Esophagus squamous epithelium (tissue), 5 donors: ENCODE data around the gene C1QTNF1. TPM values are rescaled to one million over a fixed set of nuclear protein-coding genes. Genes with fewer than 3 reads are reported as not detected.

ENCODE experiments used
- DNase-seq: peaks from one replicate; lab custom pipeline; 2025; lab: John Stamatoyannopoulos, UW
- H3K27ac ChIP-seq, 4 donors: fragments of 200-600 bp; sonication (generic); one replicate each; pipeline ENCODE4 v1.5.1; 2016 to 2019; ENCODE audit warnings: mild to moderate bottlenecking in 1 of 4
- H3K27me3 ChIP-seq, 4 donors: fragments of 200-600 bp; sonication (generic); 1 replicate in 3 of 4; 2 replicates in 1 of 4; pipeline versions ENCODE4 v1.5.1 to v1.6.0; 2017 to 2021; ENCODE audit warnings: antibody characterized with exemption in 1 of 4
- H3K36me3 ChIP-seq, 3 donors: fragments of 200-600 bp; sonication (generic); one replicate each; pipeline ENCODE4 v1.5.1; 2016 to 2019
- H3K4me1 ChIP-seq, 3 donors: fragments of 200-600 bp; sonication (generic); one replicate each; pipeline ENCODE4 v1.5.1; 2017 to 2019
- H3K4me3 ChIP-seq, 4 donors: fragments of 200-600 bp; sonication (generic); 1 replicate in 3 of 4; 2 replicates in 1 of 4; pipeline ENCODE4 v1.5.1; 2016 to 2019; ENCODE audit warnings: mild to moderate bottlenecking in 2 of 4, moderate library complexity in 1 of 4
- H3K9me3 ChIP-seq, 3 donors: fragments of 200-600 bp; sonication (generic); one replicate each; pipeline ENCODE4 v1.5.1; 2016 to 2019
- CTCF ChIP-seq, 6 experiments: fragments of 450-650 bp in 4 of 6; fragments of 200-600 bp in 2 of 6; sonication (generic) in 2 of 6; IDR thresholded peaks; one replicate each; pipeline ENCODE4 v1.5.1; 2016 to 2019; ENCODE audit warnings: antibody characterized with exemption in 6 of 6, mild to moderate bottlenecking in 4 of 6, moderate library complexity in 4 of 6
- POLR2A ChIP-seq, 4 donors: fragments of 450-650 bp; IDR thresholded peaks; one replicate each; pipeline ENCODE4 v1.6.1; 2017; ENCODE audit warnings: antibody characterized with exemption in 4 of 4, mild to moderate bottlenecking in 4 of 4, moderate library complexity in 3 of 4
- WGBS, 2 donors: methylation state at CpG; one replicate each; pipeline ENCODE4 v1.1.5; 2018; 5-methylcytosine and 5-hydroxymethylcytosine counted together
- intact Hi-C: fragments of 100-400 bp; cut with DNase I; formaldehyde crosslinking; loops from one replicate; pipeline ENCODE4 v1.15.0; 2022
- total RNA-seq, 4 donors: library from RNA; depleted of rRNA; stranded (reverse); fragments of >200 nt; gene quantifications; one replicate each; pipeline ENCODE4 v1.1.0, GENCODE V29; 2016
- donor health status: DM: yes; HTN: yes; CAD: no.

The C1QTNF1 gene
- total RNA-seq, 4 donors from 2014 or later, result 2.7 to 20.4 (median 6.8) TPM

- DNase-seq, result no peak
- WGBS, 2 donors, result 89 to 95% methylated on average over 11 to 17 of the region's 17 CpGs
- Histone ChIP-seq H3K27ac (peak overlapping the region; percentile 29 to 67 (median 56)), H3K4me3 (no peak overlapping the region), H3K4me1 (peaks cover 14 to 39% (median 33%) of the 10 kb centered on the region in 3 donors), H3K27me3 (no peaks in the 10 kb centered on the region), H3K9me3 (no peaks in the 10 kb centered on the region), H3K36me3 (peaks cover 13 to 92% (median 20%) of the 10 kb centered on the region in 3 donors)
- no peak for TF ChIP-seq CTCF (IDR thresholded peaks at IDR 0.05)
- no peak for TF ChIP-seq POLR2A (IDR thresholded peaks at IDR 0.05)
- intact Hi-C loops, result no loop called here
Observed at GRCh38 chr17:78999056-78999768, 24.8 kb upstream of the C1QTNF1 start.

- TF ChIP-seq CTCF (IDR thresholded peaks at IDR 0.05), result no peak
- no peak for TF ChIP-seq POLR2A (IDR thresholded peaks at IDR 0.05)
- DNase-seq, result no peak
- Histone ChIP-seq H3K4me1 (peaks cover 14 to 40% (median 33%) of the 10 kb centered on the region in 3 donors), H3K4me3 (no peak overlapping the region), H3K27ac (no peak overlapping the region), H3K9me3 (no peaks in the 10 kb centered on the region), H3K27me3 (no peaks in the 10 kb centered on the region), H3K36me3 (peaks cover 10 to 85% (median 20%) of the 10 kb centered on the region in 3 donors)
- intact Hi-C loops, result no loop called here
- 94 to 98% methylated on average over 12 of the region's 12 CpGs for WGBS, 2 donors
Observed at GRCh38 chr17:78999947-79000395, 24.0 kb upstream of the C1QTNF1 start.

- peaks cover 19 to 44% (median 35%) of the 10 kb centered on the region in 3 donors for H3K4me1 ChIP-seq
- no peaks in the 10 kb centered on the region for H3K9me3 ChIP-seq
- TF ChIP-seq CTCF (IDR thresholded peaks at IDR 0.05), result no peak
- TF ChIP-seq POLR2A (IDR thresholded peaks at IDR 0.05), result no peak
- DNase-seq, result no peak
- intact Hi-C loops, result no loop called here
- peaks cover 10 to 78% (median 16%) of the 10 kb centered on the region in 3 donors for H3K36me3 ChIP-seq
- WGBS, 2 donors, result 93 to 94% methylated on average over 22 to 23 of the region's 25 CpGs
- no peak overlapping the region for H3K4me3 ChIP-seq
- H3K27me3 ChIP-seq, result no peaks in the 10 kb centered on the region
- H3K27ac ChIP-seq, result no peak overlapping the region
Observed at GRCh38 chr17:79000396-79001189, 23.4 kb upstream of the C1QTNF1 start.

- Histone ChIP-seq H3K27me3 (no peaks in the 10 kb centered on the region), H3K27ac (no peak overlapping the region), H3K9me3 (no peaks in the 10 kb centered on the region), H3K36me3 (peaks cover 9 to 70% (median 10%) of the 10 kb centered on the region in 3 donors), H3K4me1 (peaks cover 24 to 44% (median 34%) of the 10 kb centered on the region in 3 donors), H3K4me3 (no peak overlapping the region)
- 86 to 92% methylated on average over 13 to 16 of the region's 19 CpGs for WGBS, 2 donors
- intact Hi-C loops, result no loop called here
- DNase-seq, result no peak
- no peak for TF ChIP-seq CTCF (IDR thresholded peaks at IDR 0.05)
- no peak for TF ChIP-seq POLR2A (IDR thresholded peaks at IDR 0.05)
Observed at GRCh38 chr17:79001190-79002020, 22.6 kb upstream of the C1QTNF1 start.
